GM23338 (cell line): ENCODE results near the gene DNAJC13.

Source experiments
- CREB1 ChIP-seq: fragments of 250-450 bp; sonication (Bioruptor Pico); IDR thresholded peaks from 2 replicates; pipeline ENCODE4 v1.5.0; 2020; ENCODE audit warnings: low read depth, mild to moderate bottlenecking, moderate library complexity
- EZH2 ChIP-seq: fragments of 200-600 bp; sonication (generic); IDR thresholded peaks from one replicate; pipeline ENCODE4 v1.8.0; 2017; ENCODE audit warnings: antibody characterized with exemption, mild to moderate bottlenecking, low read depth; ENCODE audit not compliant: unreplicated experiment
- EZH2phosphoT487 ChIP-seq: fragments of 200-600 bp; sonication (generic); IDR thresholded peaks from one replicate; pipeline ENCODE4 v1.8.1; 2018; ENCODE audit warnings: antibody characterized with exemption; ENCODE audit not compliant: unreplicated experiment
- JUNB ChIP-seq: IDR thresholded peaks from one replicate; pipeline ENCODE4 v1.6.1; 2016; ENCODE audit warnings: antibody characterized with exemption; ENCODE audit not compliant: unreplicated experiment
- NANOG ChIP-seq: IDR thresholded peaks from 2 replicates; pipeline ENCODE4 v1.6.1; 2016; ENCODE audit warnings: antibody characterized with exemption, borderline replicate concordance
- POLR2AphosphoS5 ChIP-seq: IDR thresholded peaks from 2 replicates; pipeline ENCODE4 v1.6.1; 2016; ENCODE audit warnings: antibody characterized with exemption, low read depth
- STAT1 ChIP-seq: IDR thresholded peaks from one replicate; pipeline ENCODE4 v1.6.1; 2016; ENCODE audit warnings: antibody characterized with exemption; ENCODE audit not compliant: unreplicated experiment
- ZNF114 ChIP-seq: fragments of 250-450 bp; sonication (Bioruptor Pico); IDR thresholded peaks from 2 replicates; pipeline ENCODE4 v1.5.0; 2020; ENCODE audit warnings: mild to moderate bottlenecking, moderate library complexity
- ZNF331 ChIP-seq: fragments of 250-450 bp; sonication (Bioruptor Pico); IDR thresholded peaks from 2 replicates; pipeline ENCODE4 v1.5.0; 2020; ENCODE audit warnings: low read depth, mild to moderate bottlenecking, moderate library complexity
- TF ChIP-seq, protein P1 (sequence below), 2 experiments: fragments of 200-600 bp in 1 of 2; sonication (generic) in 1 of 2; conservative IDR thresholded peaks; 2 replicates each; pipeline versions ENCODE4 v1.5.1 to v1.6.1; 2016 to 2017; ENCODE audit warnings: antibody characterized with exemption in 2 of 2, low read depth in 2 of 2, mild to moderate bottlenecking in 2 of 2, moderate library complexity in 1 of 2
- TF ChIP-seq, protein P2 (sequence below): IDR thresholded peaks from one replicate; pipeline ENCODE4 v1.6.1; 2018; ENCODE audit warnings: antibody characterized with exemption; ENCODE audit not compliant: unreplicated experiment
- TF ChIP-seq, protein P3 (sequence below): IDR thresholded peaks from 2 replicates; pipeline ENCODE4 v1.6.1; 2016; ENCODE audit warnings: antibody characterized with exemption

DNA sequence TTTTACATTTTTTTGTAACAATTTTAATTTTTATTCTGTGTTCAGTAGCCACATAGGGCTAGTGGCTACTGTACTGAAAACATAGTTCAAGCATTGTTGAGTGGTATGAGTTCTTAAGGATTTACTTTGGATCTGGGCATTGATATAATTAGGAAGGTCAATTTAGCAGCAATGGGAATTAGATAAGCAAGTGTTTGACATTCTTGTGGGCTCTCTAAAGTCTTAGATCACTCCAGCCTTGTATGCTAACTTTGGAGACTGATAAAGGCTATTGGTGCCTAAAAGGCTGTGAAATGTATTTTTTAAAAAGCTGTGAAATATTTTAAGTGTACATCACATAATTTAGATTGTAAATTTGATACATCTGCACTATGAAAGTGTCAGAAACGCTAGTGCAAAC, 2.5 kb upstream of the DNAJC13 start:
- TF ChIP-seq, protein P1, sequence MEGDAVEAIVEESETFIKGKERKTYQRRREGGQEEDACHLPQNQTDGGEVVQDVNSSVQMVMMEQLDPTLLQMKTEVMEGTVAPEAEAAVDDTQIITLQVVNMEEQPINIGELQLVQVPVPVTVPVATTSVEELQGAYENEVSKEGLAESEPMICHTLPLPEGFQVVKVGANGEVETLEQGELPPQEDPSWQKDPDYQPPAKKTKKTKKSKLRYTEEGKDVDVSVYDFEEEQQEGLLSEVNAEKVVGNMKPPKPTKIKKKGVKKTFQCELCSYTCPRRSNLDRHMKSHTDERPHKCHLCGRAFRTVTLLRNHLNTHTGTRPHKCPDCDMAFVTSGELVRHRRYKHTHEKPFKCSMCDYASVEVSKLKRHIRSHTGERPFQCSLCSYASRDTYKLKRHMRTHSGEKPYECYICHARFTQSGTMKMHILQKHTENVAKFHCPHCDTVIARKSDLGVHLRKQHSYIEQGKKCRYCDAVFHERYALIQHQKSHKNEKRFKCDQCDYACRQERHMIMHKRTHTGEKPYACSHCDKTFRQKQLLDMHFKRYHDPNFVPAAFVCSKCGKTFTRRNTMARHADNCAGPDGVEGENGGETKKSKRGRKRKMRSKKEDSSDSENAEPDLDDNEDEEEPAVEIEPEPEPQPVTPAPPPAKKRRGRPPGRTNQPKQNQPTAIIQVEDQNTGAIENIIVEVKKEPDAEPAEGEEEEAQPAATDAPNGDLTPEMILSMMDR (conservative IDR thresholded peaks at IDR 0.05; ENCODE audit: low read depth in 2 of 2), result no peak
- TF ChIP-seq NANOG (no peak), CREB1 (no peak), POLR2AphosphoS5 (no peak), EZH2 (no peak), EZH2phosphoT487 (no peak), JUNB (no peak), ZNF114 (CRISPR knock-in tag) (no peak), STAT1 (no peak), ZNF331 (CRISPR knock-in tag) (no peak)
- TF ChIP-seq, protein P2, sequence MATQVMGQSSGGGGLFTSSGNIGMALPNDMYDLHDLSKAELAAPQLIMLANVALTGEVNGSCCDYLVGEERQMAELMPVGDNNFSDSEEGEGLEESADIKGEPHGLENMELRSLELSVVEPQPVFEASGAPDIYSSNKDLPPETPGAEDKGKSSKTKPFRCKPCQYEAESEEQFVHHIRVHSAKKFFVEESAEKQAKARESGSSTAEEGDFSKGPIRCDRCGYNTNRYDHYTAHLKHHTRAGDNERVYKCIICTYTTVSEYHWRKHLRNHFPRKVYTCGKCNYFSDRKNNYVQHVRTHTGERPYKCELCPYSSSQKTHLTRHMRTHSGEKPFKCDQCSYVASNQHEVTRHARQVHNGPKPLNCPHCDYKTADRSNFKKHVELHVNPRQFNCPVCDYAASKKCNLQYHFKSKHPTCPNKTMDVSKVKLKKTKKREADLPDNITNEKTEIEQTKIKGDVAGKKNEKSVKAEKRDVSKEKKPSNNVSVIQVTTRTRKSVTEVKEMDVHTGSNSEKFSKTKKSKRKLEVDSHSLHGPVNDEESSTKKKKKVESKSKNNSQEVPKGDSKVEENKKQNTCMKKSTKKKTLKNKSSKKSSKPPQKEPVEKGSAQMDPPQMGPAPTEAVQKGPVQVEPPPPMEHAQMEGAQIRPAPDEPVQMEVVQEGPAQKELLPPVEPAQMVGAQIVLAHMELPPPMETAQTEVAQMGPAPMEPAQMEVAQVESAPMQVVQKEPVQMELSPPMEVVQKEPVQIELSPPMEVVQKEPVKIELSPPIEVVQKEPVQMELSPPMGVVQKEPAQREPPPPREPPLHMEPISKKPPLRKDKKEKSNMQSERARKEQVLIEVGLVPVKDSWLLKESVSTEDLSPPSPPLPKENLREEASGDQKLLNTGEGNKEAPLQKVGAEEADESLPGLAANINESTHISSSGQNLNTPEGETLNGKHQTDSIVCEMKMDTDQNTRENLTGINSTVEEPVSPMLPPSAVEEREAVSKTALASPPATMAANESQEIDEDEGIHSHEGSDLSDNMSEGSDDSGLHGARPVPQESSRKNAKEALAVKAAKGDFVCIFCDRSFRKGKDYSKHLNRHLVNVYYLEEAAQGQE, result no peak
- TF ChIP-seq, protein P3, sequence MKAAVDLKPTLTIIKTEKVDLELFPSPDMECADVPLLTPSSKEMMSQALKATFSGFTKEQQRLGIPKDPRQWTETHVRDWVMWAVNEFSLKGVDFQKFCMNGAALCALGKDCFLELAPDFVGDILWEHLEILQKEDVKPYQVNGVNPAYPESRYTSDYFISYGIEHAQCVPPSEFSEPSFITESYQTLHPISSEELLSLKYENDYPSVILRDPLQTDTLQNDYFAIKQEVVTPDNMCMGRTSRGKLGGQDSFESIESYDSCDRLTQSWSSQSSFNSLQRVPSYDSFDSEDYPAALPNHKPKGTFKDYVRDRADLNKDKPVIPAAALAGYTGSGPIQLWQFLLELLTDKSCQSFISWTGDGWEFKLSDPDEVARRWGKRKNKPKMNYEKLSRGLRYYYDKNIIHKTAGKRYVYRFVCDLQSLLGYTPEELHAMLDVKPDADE, result no peak
